SU-DHL-6 (cell line): ENCODE measurements around the gene TXNDC11.

Experiments
- EZH2phosphoT487 ChIP-seq: fragments of 200-600 bp; sonication (generic), shearing (Covaris generic); conservative IDR thresholded peaks from 2 replicates; pipeline ENCODE4 v1.6.1; 2018; ENCODE audit warnings: mild to moderate bottlenecking, antibody characterized with exemption, low read length, moderate library complexity, mixed read lengths
- TF ChIP-seq, protein P1 (sequence below): fragments of 200-600 bp; sonication (generic); IDR thresholded peaks from one replicate; pipeline ENCODE4 v1.5.1; 2017; ENCODE audit warnings: antibody characterized with exemption, mild to moderate bottlenecking, low read length, moderate library complexity; ENCODE audit not compliant: insufficient read depth, poor library complexity, severe bottlenecking

DNA sequence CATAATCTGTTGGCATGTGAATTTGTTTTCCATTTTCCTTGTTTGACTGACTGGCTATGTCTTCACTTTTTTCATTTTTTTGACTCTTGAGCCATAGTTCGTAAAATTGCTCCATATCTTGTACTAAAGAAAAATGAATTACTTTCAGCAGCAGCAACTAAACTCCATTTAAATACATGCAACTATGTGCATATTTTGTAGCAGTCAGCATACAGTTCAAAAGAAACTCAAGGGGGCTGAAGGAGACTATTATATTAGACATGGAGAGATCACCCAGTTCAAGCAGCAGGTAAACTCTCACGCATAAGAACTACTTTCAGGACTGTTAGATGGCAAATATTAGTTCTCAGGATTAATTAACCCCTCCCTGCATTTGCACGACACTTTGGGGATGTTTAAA, 13.6 kb upstream of the TXNDC11 start:
- TF ChIP-seq, protein P1, sequence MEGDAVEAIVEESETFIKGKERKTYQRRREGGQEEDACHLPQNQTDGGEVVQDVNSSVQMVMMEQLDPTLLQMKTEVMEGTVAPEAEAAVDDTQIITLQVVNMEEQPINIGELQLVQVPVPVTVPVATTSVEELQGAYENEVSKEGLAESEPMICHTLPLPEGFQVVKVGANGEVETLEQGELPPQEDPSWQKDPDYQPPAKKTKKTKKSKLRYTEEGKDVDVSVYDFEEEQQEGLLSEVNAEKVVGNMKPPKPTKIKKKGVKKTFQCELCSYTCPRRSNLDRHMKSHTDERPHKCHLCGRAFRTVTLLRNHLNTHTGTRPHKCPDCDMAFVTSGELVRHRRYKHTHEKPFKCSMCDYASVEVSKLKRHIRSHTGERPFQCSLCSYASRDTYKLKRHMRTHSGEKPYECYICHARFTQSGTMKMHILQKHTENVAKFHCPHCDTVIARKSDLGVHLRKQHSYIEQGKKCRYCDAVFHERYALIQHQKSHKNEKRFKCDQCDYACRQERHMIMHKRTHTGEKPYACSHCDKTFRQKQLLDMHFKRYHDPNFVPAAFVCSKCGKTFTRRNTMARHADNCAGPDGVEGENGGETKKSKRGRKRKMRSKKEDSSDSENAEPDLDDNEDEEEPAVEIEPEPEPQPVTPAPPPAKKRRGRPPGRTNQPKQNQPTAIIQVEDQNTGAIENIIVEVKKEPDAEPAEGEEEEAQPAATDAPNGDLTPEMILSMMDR, result no peak
- no peak for TF ChIP-seq EZH2phosphoT487
